GM18951 (cell line): ENCODE measurements around the gene WDR19.
"Not testable (repeated sequence)": the region's sequence is repeated elsewhere in the genome, so short reads cannot be mapped to it uniquely, and the experiment has no call there.

Source experiments
- POLR2A ChIP-seq: IDR thresholded peaks from 4 replicates; pipeline ENCODE4 v1.6.1; 2011; ENCODE audit warnings: mild to moderate bottlenecking; ENCODE audit not compliant: insufficient read length, insufficient read depth; ENCODE audit errors: extremely low read depth
- in situ Hi-C: fragments of 300-500 bp; cut with MboI; formaldehyde crosslinking; loops from one replicate; pipeline ENCODE4 v1.12.0; 2022; ENCODE audit warnings: low sequenced_read_pairs, mixed read lengths, inconsistent platforms; ENCODE audit not compliant: unreplicated experiment

The WDR19 gene

DNA sequence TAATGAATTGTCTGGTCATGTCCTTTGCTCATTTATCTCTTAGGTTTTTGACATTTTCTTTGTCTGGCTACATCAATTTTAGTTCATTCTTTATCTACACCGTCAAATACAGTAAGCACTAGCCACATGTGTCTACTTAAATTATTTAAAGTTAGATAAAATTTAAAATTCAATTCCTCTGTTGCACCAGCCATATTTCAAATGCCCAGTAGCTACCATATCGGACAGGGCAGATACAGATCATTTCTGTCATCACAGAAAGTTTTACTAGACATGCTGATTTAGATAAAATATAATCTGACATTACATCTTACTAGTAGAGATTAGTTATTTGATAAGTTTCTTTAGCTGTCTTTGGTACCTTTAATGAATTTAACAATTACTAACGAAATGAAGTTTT is 61.1 kb downstream of the WDR19 start:
- in situ Hi-C loops = no loop called here
- no peak for TF ChIP-seq POLR2A

DNA sequence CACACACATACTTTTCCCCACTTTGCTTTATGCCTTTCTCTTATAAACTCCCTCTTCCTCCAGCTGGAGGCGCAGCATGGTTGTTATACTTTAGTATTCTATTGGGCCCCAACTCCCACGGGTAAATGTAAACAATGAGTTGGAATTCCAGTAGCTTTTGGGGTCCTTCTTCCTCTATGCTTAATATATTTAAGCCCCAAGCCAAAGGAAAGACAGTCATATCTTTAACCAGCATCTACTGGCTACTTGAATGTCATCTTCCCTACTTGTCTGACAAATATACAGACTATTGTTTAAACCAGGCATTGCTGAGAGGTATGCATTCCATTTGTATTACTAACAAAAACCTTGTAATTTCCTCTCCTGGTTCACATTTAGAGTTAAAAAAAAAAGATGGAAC is 72.9 kb downstream of the WDR19 start:
- TF ChIP-seq POLR2A = no peak
- in situ Hi-C loops = no loop called here

DNA sequence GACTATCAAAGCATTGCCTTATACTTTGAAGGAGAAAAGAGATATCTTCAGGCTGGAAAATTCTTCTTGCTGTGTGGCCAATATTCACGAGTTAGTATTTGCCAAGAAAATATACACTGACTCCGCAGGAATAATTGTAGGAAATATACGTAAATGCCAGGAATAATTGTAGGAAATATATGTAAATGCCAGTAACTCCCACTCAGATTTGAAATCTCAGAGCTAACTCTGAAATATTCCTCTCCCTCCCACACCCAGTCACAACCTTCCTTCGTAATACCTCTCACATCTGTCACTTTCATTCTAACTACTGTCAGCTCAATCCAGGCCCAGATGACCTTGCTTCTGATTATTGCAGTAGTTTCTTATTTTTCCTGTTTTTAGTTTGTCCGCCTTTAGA is 73.5 kb downstream of the WDR19 start:
- no peak for TF ChIP-seq POLR2A
- in situ Hi-C loops = no loop called here

DNA sequence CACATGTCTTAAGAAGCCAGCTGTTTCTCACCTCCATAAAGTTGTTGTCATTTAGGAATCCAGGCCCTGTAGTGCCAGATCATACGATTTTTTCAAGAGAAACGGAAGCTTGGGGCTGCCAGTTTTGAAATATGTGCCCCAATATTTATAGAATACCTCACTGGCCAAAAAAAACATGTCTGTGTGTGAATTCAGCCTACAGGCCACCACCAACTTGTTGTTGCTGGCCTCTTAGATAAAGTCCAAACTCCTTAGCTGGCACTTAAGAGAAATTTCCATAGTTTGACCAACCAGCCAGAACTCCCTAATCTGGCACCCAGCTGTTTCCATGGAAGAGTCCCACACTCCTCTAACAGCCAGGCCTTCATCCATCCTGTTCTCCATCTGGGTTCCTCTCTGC is 74.1 kb downstream of the WDR19 start:
- in situ Hi-C loops = no loop called here
- TF ChIP-seq POLR2A = no peak

DNA sequence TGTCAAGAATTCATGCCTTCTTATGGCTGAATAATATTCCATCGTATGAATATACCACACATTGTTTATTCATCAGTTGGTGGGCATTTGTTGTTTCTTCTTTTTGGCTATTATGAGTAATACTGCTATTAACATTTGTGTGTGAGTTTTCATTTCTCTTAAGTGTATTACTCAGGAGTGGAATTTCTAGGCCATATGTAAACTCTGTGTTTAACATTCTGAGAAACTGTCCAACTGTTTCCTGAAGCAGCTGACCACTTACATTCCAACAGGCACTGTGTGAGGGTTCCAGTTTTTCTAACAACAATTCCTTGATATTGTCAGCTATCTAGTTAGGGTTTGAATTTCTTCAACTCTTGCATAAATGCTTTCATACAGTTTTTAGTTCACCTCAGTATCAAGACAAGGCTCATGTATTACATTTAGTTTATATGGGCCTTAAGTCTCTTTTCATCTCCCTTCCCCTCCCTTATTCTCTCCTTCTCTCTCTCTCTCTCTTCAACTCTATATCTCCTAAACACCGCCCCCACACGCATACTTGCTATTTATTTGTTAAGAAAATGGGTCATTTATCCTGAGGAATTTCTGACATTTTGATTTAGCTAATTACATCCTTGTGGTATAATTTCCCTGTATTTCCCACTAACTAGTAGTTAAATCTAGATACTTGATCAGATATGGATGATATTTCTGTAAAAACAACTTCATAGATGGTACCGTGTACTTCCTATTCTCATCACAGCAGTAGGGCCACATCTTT is 77.4 kb downstream of the WDR19 start:
- in situ Hi-C loops = no loop called here

DNA sequence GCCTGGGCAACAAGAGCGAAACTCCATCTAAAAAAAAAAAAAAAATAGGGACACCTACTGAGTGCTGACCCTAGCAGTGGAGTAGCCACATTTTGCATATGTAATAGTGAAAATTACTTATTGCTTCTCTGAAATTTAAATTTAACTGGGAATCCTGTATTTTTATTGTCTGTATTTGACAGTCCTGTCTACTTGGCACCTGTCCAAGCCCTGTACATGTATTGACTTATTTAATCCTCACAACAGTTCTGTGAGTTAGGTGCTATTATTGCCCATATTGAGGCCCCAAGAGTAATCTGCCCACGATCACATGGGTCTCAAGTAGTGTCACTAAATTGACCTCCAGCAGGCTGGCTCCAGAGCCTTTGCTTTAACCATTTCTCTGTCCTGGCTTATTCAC is 81.6 kb downstream of the WDR19 start:
- no peak for TF ChIP-seq POLR2A
- in situ Hi-C loops = no loop called here

More for the DNA sequence above, 77.4 kb downstream of the WDR19 start:
- TF ChIP-seq POLR2A = no peak

DNA sequence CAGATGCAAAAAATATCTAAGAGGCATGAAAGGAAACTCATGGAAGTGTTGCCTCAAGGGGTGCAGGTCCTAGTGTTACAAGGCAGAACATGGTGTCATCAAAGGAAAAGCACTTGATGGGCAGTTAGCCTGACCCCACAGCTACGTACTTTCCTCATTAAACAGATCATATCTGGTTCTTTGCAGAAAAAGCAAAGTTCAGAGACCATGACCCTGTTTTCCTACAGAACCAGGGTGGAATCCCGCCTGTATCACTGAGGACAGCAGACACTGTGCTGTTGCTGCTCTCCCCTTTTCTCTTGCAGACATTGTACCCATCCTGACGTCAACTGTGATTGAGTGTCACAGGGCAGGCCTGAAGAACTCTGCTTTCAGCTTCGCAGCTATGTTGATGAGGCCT is 92.2 kb downstream of the WDR19 start:
- in situ Hi-C loops = no loop called here

DNA sequence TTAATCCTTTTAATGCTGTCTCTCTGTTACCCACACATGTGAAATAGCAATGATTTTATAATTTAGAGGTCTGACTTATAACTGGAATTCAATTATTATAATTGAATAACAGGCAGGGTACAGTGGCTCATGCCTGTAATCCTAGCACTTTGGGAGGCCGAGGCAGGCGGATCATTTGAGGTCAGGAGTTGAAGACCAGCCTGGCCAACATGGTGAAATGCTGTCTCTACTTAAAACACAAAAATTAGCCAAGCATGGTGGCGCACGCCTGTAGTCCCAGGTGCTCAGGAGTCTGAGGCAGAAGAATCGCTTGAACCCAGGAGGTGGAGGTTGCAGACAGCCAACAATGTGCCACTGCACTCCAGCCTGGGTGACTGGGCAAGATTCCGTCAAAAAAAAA is 95.3 kb downstream of the WDR19 start:
- in situ Hi-C loops = not testable (repeated sequence)

More for the DNA sequence above, 92.2 kb downstream of the WDR19 start:
- no peak for TF ChIP-seq POLR2A

DNA sequence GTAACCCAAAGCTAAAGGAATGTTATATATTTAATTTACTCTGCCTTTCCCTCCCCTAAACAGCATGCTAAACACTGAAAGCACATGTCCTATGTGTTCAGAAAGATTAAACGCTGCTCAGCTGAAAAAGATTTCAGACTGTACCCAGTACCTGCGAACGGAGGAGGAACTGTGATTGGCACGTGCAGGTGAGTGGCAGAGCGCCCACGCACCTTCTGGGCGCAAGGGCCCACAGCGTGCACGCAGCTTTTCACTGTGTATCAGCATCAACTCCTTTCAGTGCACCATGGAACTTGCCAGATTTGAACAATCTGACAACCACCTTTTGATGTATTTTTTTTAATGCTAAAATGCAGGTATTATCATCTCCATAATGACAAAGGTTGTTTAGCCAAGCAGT is 96.1 kb downstream of the WDR19 start:
- no peak for TF ChIP-seq POLR2A
- in situ Hi-C loops = no loop called here

DNA sequence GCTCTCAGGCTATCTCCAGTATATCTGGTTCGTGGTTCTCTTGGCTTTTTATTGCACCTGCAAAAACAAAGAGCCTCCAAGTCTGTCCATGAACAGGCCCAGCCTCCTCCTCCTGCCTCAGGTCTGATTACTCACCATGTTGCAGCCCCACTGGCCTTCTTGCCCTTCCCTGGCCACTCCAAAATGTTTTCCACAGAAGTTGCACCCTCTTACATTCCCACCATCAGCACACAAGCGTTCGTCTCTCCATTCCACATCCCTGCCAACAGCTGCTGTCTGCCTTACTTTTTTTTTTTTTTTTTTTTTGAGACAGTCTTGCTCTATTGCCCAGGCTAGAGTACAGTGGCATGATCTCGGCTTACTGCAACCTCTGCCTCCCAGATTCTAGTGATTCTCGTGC is 97.1 kb downstream of the WDR19 start:
- in situ Hi-C loops = no loop called here
- TF ChIP-seq POLR2A = no peak

DNA sequence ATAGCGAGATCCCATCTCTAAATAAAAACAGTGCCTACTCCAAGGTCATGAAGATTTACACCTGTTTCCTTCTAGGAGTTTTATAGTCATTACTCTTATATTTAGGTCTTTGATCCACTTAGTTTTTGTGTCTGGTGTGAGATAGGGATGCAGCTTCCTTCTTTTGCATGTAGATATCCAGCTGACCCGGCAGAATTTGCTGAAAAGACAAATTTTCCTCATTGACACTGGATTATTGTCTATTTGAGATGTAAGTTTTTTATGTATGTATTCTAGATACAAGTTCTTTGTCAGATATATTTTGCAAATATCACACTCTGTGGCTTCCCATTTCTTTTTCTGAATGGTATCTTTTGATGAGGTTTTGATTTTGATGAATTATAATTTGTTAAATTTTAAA is 98.4 kb downstream of the WDR19 start:
- no peak for TF ChIP-seq POLR2A
- in situ Hi-C loops = no loop called here

DNA sequence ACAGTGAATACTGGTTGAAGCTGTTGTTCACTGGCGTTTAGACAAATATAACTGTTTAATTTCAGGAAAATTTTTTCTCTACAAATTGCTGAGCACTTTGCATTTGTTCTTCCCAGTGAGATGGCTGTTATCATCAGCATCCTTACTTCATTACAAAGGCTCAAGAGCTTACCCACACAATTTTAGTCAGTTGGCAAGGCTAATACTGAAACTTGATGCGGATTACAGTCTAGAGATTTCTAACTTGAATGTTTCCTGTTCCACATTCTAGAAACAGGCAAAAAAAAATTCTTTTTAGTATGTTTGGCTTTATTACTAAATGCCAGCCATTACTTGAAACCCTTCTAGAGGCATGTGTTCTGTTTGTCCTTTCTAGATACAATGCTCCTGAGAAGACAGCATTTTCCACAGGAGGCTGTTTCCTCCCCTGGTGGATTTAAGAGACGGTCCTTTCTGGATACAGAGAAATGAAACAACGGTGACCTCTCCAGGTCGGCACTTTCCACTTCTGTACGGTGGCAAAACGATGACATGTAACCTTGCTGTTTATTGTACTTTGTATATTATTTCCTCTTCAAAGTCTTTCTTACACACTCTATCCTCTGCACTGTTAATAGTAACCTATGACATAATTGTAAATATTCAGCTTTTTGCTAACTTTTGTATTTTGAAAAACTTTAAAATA is 102.9 kb downstream of the WDR19 start:
- in situ Hi-C loops = no loop called here
- no peak for TF ChIP-seq POLR2A

DNA sequence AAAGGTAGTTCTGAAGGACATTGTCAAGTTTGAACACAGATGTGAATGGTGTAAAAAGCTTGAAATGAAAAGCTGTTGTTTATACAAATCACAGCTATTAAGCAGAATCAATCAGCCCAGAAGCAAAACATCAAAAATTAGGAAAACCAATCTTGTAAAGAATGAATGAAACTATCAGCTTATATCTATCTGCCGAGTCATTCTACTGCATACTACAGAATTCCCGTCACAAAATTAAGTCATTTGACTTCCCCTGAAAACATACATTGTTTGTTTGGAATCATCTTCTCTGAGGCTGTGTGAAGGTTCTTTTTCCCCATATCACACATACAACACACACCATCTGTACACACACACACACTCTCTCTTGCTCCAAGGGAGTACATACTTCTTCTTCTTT is 103.5 kb downstream of the WDR19 start:
- no peak for TF ChIP-seq POLR2A
- in situ Hi-C loops = no loop called here

DNA sequence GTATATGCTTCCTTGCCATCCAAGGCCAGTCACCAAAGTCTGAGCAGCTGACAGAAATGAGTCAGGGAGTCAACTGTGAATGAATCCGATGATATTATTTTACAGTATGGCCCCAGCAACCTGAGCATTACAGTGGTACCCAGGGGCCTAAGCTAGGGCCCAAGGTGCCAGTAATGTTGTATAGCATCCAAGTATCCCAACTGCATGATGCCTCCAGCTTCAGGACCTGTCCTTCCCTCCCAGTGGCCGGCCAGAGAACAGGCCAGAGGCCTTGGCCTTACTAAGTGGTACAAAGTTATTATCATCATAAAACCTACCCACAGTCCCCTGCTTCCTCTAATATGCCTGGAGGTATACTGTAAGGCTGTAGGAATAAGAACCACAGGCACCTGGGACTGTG is 103.9 kb downstream of the WDR19 start:
- in situ Hi-C loops = no loop called here
- TF ChIP-seq POLR2A = no peak
